NCI-H1436 treated with DMSO at 0.1 percent for 48 hours (cell line): ENCODE data around the gene C12orf60.

Experiments
- DNase-seq: peaks from one replicate; lab custom pipeline; 2025; lab: John Stamatoyannopoulos, UW

The C12orf60 gene

GRCh38 chr12:14873440-14874185 is 70.1 kb downstream of the C12orf60 start:
- no peak for DNase-seq
